Epithelial cell of prostate (primary cell): ENCODE measurements around the gene TTC7B.

ENCODE experiments used
- DNase-seq: peaks from one replicate; pipeline ENCODE4 v3.0.0-alpha.2; 2011; ENCODE audit warnings: low read depth, low spot score
- H3K27ac ChIP-seq: fragments of 450-650 bp; 2 replicates; pipeline ENCODE4 v1.5.1; 2017; ENCODE audit warnings: mild to moderate bottlenecking

Gene TTC7B

GRCh38 chr14:90681929-90682328 is 134.3 kb downstream of the TTC7B start:
- DNase-seq = peak; percentile 95
- peak overlapping the region; percentile 71 for H3K27ac ChIP-seq

GRCh38 chr14:90678846-90679362 is 137.3 kb downstream of the TTC7B start:
- no peak for DNase-seq
- H3K27ac ChIP-seq = peak overlapping the region; percentile 65

GRCh38 chr14:90678420-90678819 is 137.8 kb downstream of the TTC7B start:
- no peak for DNase-seq
- peak overlapping the region; percentile 65 for H3K27ac ChIP-seq

GRCh38 chr14:90677484-90678050 is 138.7 kb downstream of the TTC7B start:
- peak overlapping the region; percentile 65 for H3K27ac ChIP-seq
- no peak for DNase-seq

GRCh38 chr14:90676912-90677311 is 139.3 kb downstream of the TTC7B start:
- no peak for DNase-seq
- H3K27ac ChIP-seq = no peak overlapping the region

- no peak for DNase-seq
- H3K27ac ChIP-seq = no peak overlapping the region
These were observed 139.9 kb downstream of the TTC7B start for GRCh38 chr14:90676356-90676755.

GRCh38 chr14:90675399-90675798 is 140.8 kb downstream of the TTC7B start:
- no peak overlapping the region for H3K27ac ChIP-seq
- DNase-seq = no peak

- DNase-seq = no peak
- no peak overlapping the region for H3K27ac ChIP-seq
These were observed 141.5 kb downstream of the TTC7B start for GRCh38 chr14:90674716-90675115.

GRCh38 chr14:90674043-90674670 is 142.1 kb downstream of the TTC7B start:
- H3K27ac ChIP-seq = no peak overlapping the region
- no peak for DNase-seq

GRCh38 chr14:90671382-90672234 is 144.6 kb downstream of the TTC7B start:
- no peak overlapping the region for H3K27ac ChIP-seq
- DNase-seq = no peak

GRCh38 chr14:90669731-90670130 is 146.5 kb downstream of the TTC7B start:
- no peak for DNase-seq
- no peak overlapping the region for H3K27ac ChIP-seq

GRCh38 chr14:90666571-90666970 is 149.7 kb downstream of the TTC7B start:
- no peak overlapping the region for H3K27ac ChIP-seq
- no peak for DNase-seq

GRCh38 chr14:90665321-90666000 is 150.8 kb downstream of the TTC7B start:
- no peak for DNase-seq
- H3K27ac ChIP-seq = no peak overlapping the region

- no peak for DNase-seq
- H3K27ac ChIP-seq = no peak overlapping the region
These were observed 151.3 kb downstream of the TTC7B start for GRCh38 chr14:90664911-90665310.

GRCh38 chr14:90663680-90664079 is 152.6 kb downstream of the TTC7B start:
- DNase-seq = no peak
- H3K27ac ChIP-seq = no peak overlapping the region

GRCh38 chr14:90663140-90663539 is 153.1 kb downstream of the TTC7B start:
- H3K27ac ChIP-seq = no peak overlapping the region
- DNase-seq = no peak

- no peak overlapping the region for H3K27ac ChIP-seq
- no peak for DNase-seq
These were observed 154.4 kb downstream of the TTC7B start for GRCh38 chr14:90661866-90662265.

- H3K27ac ChIP-seq = no peak overlapping the region
- DNase-seq = no peak
These were observed 155.2 kb downstream of the TTC7B start for GRCh38 chr14:90660865-90661570.

- DNase-seq = no peak
- H3K27ac ChIP-seq = no peak overlapping the region
These were observed 157.1 kb downstream of the TTC7B start for GRCh38 chr14:90659156-90659555.

- H3K27ac ChIP-seq = no peak overlapping the region
- DNase-seq = peak; percentile 44
These were observed 157.7 kb downstream of the TTC7B start for GRCh38 chr14:90658541-90658967.
